DND-41 (cell line): ENCODE measurements around the gene LYSMD3.
A peak's percentile ranks its signal among the peaks of the same experiment; 100 is the strongest.

Experiments used
- ATAC-seq: fragments of 200-7000 bp; cut with Tn5 transposase; 3 replicates; pipeline ENCODE4 v1.9.1; 2021; ENCODE audit warnings: low read depth; ENCODE audit not compliant: insufficient read depth
- DNase-seq: peaks from one replicate; pipeline ENCODE4 v3.0.0-alpha.2; 2020
- H2AFZ ChIP-seq: 2 replicates; pipeline ENCODE4 v1.6.0; 2012; ENCODE audit warnings: low read depth, low read length
- H3K27ac ChIP-seq: 2 replicates; pipeline ENCODE4 v1.5.1; 2012; ENCODE audit warnings: low read length, inconsistent platforms
- H3K27me3 ChIP-seq: fragments of 200-600 bp; sonication (generic); 2 replicates; pipeline ENCODE4 v1.6.0; 2012; ENCODE audit warnings: low read length, mild to moderate bottlenecking, inconsistent platforms; ENCODE audit not compliant: insufficient read depth, poor library complexity
- H3K36me3 ChIP-seq: 2 replicates; pipeline ENCODE4 v1.5.1; 2012; ENCODE audit warnings: low read length, inconsistent platforms; ENCODE audit not compliant: insufficient read depth
- H3K4me1 ChIP-seq: 2 replicates; pipeline ENCODE4 v1.5.1; 2012; ENCODE audit warnings: mild to moderate bottlenecking, low read length; ENCODE audit not compliant: insufficient read depth
- H3K4me2 ChIP-seq: 2 replicates; pipeline ENCODE4 v1.6.0; 2012; ENCODE audit warnings: mild to moderate bottlenecking, moderate library complexity, low read length, inconsistent platforms; ENCODE audit not compliant: insufficient read depth
- H3K4me3 ChIP-seq, 2 experiments: fragments of 200-600 bp in 1 of 2; shearing (Covaris generic) in 1 of 2; 2 replicates each; pipeline ENCODE4 v1.5.1; 2012 to 2016; ENCODE audit warnings: inconsistent platforms in 2 of 2, low read length in 2 of 2, mild to moderate bottlenecking in 2 of 2, low read depth in 1 of 2, moderate library complexity in 1 of 2
- H3K79me2 ChIP-seq: 2 replicates; pipeline ENCODE4 v1.6.0; 2012; ENCODE audit warnings: low read length, inconsistent platforms; ENCODE audit not compliant: insufficient read depth
- H3K9ac ChIP-seq: 2 replicates; pipeline ENCODE4 v1.6.0; 2012; ENCODE audit warnings: low read depth, mild to moderate bottlenecking, inconsistent platforms, low read length, moderate library complexity
- H3K9me3 ChIP-seq: 2 replicates; pipeline ENCODE4 v1.5.1; 2012; ENCODE audit warnings: low read length, moderate library complexity, mild to moderate bottlenecking, inconsistent platforms; ENCODE audit not compliant: insufficient read depth, severe bottlenecking
- H4K20me1 ChIP-seq: 2 replicates; pipeline ENCODE4 v1.6.0; 2012; ENCODE audit warnings: low read length; ENCODE audit not compliant: insufficient read depth
- CTCF ChIP-seq: IDR thresholded peaks from 2 replicates; pipeline ENCODE4 v1.5.1; 2012; ENCODE audit warnings: borderline replicate concordance, low read length, moderate library complexity, mild to moderate bottlenecking; ENCODE audit not compliant: poor library complexity, severe bottlenecking; ENCODE audit errors: extremely low read depth
- EZH2 ChIP-seq: IDR thresholded peaks from 3 replicates; pipeline ENCODE4 v1.6.1; 2012; ENCODE audit warnings: borderline replicate concordance, low read depth, mild to moderate bottlenecking, moderate library complexity, low read length, inconsistent platforms; ENCODE audit not compliant: severe bottlenecking

The LYSMD3 gene

GRCh38 chr5:90519081-90519480 lies 10.3 kb downstream of the LYSMD3 start:
- H3K79me2 ChIP-seq, result no peaks in the 10 kb centered on the region
- H3K9ac ChIP-seq, result no peak overlapping the region
- H3K27ac ChIP-seq, result no peak overlapping the region
- H3K4me1 ChIP-seq, result no peaks in the 10 kb centered on the region
- no peak overlapping the region for H2AFZ ChIP-seq
- H3K36me3 ChIP-seq, result peaks cover 38% of the 10 kb centered on the region
- ATAC-seq (no peak), DNase-seq (no peak)
- no peak overlapping the region for H3K4me3 ChIP-seq
- H3K4me2 ChIP-seq, result no peak overlapping the region
- H3K9me3 ChIP-seq, result no peaks in the 10 kb centered on the region
- no peaks in the 10 kb centered on the region for H4K20me1 ChIP-seq
- no peaks in the 10 kb centered on the region for H3K27me3 ChIP-seq
- TF ChIP-seq CTCF (no peak), EZH2 (no peak)

- DNase-seq, result no peak
- Histone ChIP-seq H3K4me3 (no peak overlapping the region), H3K36me3 (peaks cover 34% of the 10 kb centered on the region), H3K4me1 (no peaks in the 10 kb centered on the region), H3K27me3 (no peaks in the 10 kb centered on the region), H3K9ac (no peak overlapping the region), H3K79me2 (no peaks in the 10 kb centered on the region), H4K20me1 (no peaks in the 10 kb centered on the region), H3K9me3 (no peaks in the 10 kb centered on the region), H2AFZ (no peak overlapping the region), H3K27ac (no peak overlapping the region), H3K4me2 (no peak overlapping the region)
- peak; percentile 57; the same call in 2 of the 3 replicates for ATAC-seq
- no peak for TF ChIP-seq EZH2
- TF ChIP-seq CTCF, result no peak
These were observed 10.7 kb downstream of the LYSMD3 start for GRCh38 chr5:90518661-90519060.

- Histone ChIP-seq H3K9me3 (no peaks in the 10 kb centered on the region), H3K4me2 (no peak overlapping the region), H3K36me3 (peaks cover 13% of the 10 kb centered on the region), H4K20me1 (no peaks in the 10 kb centered on the region), H3K9ac (no peak overlapping the region), H2AFZ (no peak overlapping the region), H3K79me2 (no peaks in the 10 kb centered on the region), H3K4me3 (no peak overlapping the region), H3K27me3 (no peaks in the 10 kb centered on the region), H3K4me1 (no peaks in the 10 kb centered on the region), H3K27ac (no peak overlapping the region)
- TF ChIP-seq CTCF (no peak), EZH2 (no peak)
- no peak for ATAC-seq
- no peak for DNase-seq
These were observed 14.9 kb downstream of the LYSMD3 start for GRCh38 chr5:90514520-90514919.

- no peaks in the 10 kb centered on the region for H3K9me3 ChIP-seq
- H3K4me2 ChIP-seq, result no peak overlapping the region
- no peak for TF ChIP-seq CTCF
- no peak for TF ChIP-seq EZH2
- H2AFZ ChIP-seq, result no peak overlapping the region
- no peak for ATAC-seq
- H3K27ac ChIP-seq, result no peak overlapping the region
- H4K20me1 ChIP-seq, result no peaks in the 10 kb centered on the region
- no peak overlapping the region for H3K9ac ChIP-seq
- H3K4me3 ChIP-seq, result no peak overlapping the region
- H3K4me1 ChIP-seq, result no peaks in the 10 kb centered on the region
- peaks cover 4% of the 10 kb centered on the region; the same call in 1 of the 2 replicates for H3K36me3 ChIP-seq
- H3K27me3 ChIP-seq, result no peaks in the 10 kb centered on the region
- no peak for DNase-seq
- H3K79me2 ChIP-seq, result no peaks in the 10 kb centered on the region
These were observed 18.9 kb downstream of the LYSMD3 start for GRCh38 chr5:90510438-90510837.
